WTC11 (cell line): Measurements from ENCODE around the gene DBR1. TPM values are rescaled to one million over a fixed set of nuclear protein-coding genes. Genes with fewer than 3 reads are reported as not detected.

Experiments
- ATAC-seq: fragments of 200-7000 bp; cut with Tn5 transposase; 2 replicates; pipeline ENCODE4 v1.10.0; 2021; ENCODE audit warnings: mild to moderate bottlenecking, moderate library complexity
- CTCF ChIA-PET: fragments of 300-600 bp; sonication (Branson Sonifier 250); formaldehyde crosslinking; loops from one replicate; lab custom pipeline; 2021; ENCODE audit warnings: antibody characterized with exemption; lab: Charles Lee
- POLR2A ChIA-PET: fragments of 350-600 bp; sonication (Branson Sonifier 250); formaldehyde crosslinking; loops from one replicate; lab custom pipeline; 2021; ENCODE audit warnings: antibody characterized with exemption; lab: Charles Lee
- DNase-seq: peaks from one replicate; pipeline ENCODE4 v3.0.0; 2021; ENCODE audit warnings: low spot score
- H3K27ac Mint-ChIP-seq: 2 replicates; pipeline ENCODE4 v1.8.0; 2021; ENCODE audit warnings: mixed read lengths
- H3K27me3 Mint-ChIP-seq: 2 replicates; pipeline ENCODE4 v1.8.0; 2021; ENCODE audit warnings: low read depth, mild to moderate bottlenecking, moderate library complexity, mixed read lengths
- H3K36me3 Mint-ChIP-seq: 2 replicates; pipeline ENCODE4 v1.8.0; 2021; ENCODE audit warnings: mixed read lengths
- H3K4me1 Mint-ChIP-seq: 2 replicates; pipeline ENCODE4 v1.8.0; 2022; ENCODE audit warnings: mixed read lengths
- H3K4me3 Mint-ChIP-seq: 2 replicates; pipeline ENCODE4 v1.8.0; 2021; ENCODE audit warnings: mild to moderate bottlenecking, moderate library complexity, mixed read lengths
- H3K9me3 Mint-ChIP-seq: 2 replicates; pipeline ENCODE4 v1.8.0; 2021; ENCODE audit warnings: mixed read lengths
- CREM ChIP-seq: sonication (generic); formaldehyde crosslinking; IDR thresholded peaks from 2 replicates; pipeline ENCODE4 v1.8.1; 2022; ENCODE audit warnings: mild to moderate bottlenecking, missing genetic modification reagents, moderate library complexity
- EMX1 ChIP-seq: fragments of 250-450 bp; sonication (Bioruptor Pico); IDR thresholded peaks from 2 replicates; pipeline ENCODE4 v1.8.0; 2021; ENCODE audit warnings: mild to moderate bottlenecking
- HMGA2 ChIP-seq: fragments of 250-450 bp; sonication (Bioruptor Pico); IDR thresholded peaks from 2 replicates; pipeline ENCODE4 v1.4.0; 2021; ENCODE audit warnings: mild to moderate bottlenecking, moderate library complexity
- TP53 ChIP-seq: sonication (generic); formaldehyde crosslinking; IDR thresholded peaks from 2 replicates; pipeline ENCODE4 v1.8.1; 2023; ENCODE audit warnings: mild to moderate bottlenecking, missing genetic modification reagents
- ZNF138 ChIP-seq: sonication (generic); formaldehyde crosslinking; conservative IDR thresholded peaks from 2 replicates; pipeline ENCODE4 v1.8.1; 2022; ENCODE audit warnings: mild to moderate bottlenecking, moderate library complexity, missing genetic modification reagents
- total RNA-seq: library from RNA; stranded (reverse); gene quantifications from 3 replicates; pipeline ENCODE4 v1.2.3, GENCODE V29; 2021
- TF ChIP-seq, protein P1 (sequence below): sonication (generic); formaldehyde crosslinking; IDR thresholded peaks from 2 replicates; pipeline ENCODE4 v1.8.0; 2022; ENCODE audit warnings: missing genetic modification reagents
- TF ChIP-seq, protein P2 (sequence below): sonication (generic); formaldehyde crosslinking; IDR thresholded peaks from 2 replicates; pipeline ENCODE4 v1.8.1; 2023; ENCODE audit warnings: mild to moderate bottlenecking, missing genetic modification reagents
- TF ChIP-seq, protein P3 (sequence below): fragments of 250-450 bp; sonication (Bioruptor Pico); IDR thresholded peaks from 2 replicates; pipeline ENCODE4 v1.9.0; 2021; ENCODE audit warnings: mild to moderate bottlenecking
- TF ChIP-seq, protein P4 (sequence below): fragments of 250-450 bp; sonication (Bioruptor Pico); IDR thresholded peaks from 2 replicates; pipeline ENCODE4 v1.9.0; 2021; ENCODE audit warnings: mild to moderate bottlenecking
- TF ChIP-seq, protein P5 (sequence below): fragments of 250-450 bp; sonication (Bioruptor Pico); IDR thresholded peaks from 2 replicates; pipeline ENCODE4 v1.9.0; 2021; ENCODE audit warnings: mild to moderate bottlenecking, borderline replicate concordance
- TF ChIP-seq, protein P6 (sequence below): sonication (generic); formaldehyde crosslinking; conservative IDR thresholded peaks from 2 replicates; pipeline ENCODE4 v1.8.1; 2023; ENCODE audit warnings: mild to moderate bottlenecking, low read depth, missing genetic modification reagents, moderate library complexity
- TF ChIP-seq, protein P7 (sequence below): sonication (generic); formaldehyde crosslinking; IDR thresholded peaks from 2 replicates; pipeline ENCODE4 v1.8.1; 2022; ENCODE audit warnings: low read depth, mild to moderate bottlenecking, moderate library complexity, missing genetic modification reagents, borderline replicate concordance

The DBR1 gene
- total RNA-seq, 1 experiment from 2014 or later: 19.3 TPM

DNA sequence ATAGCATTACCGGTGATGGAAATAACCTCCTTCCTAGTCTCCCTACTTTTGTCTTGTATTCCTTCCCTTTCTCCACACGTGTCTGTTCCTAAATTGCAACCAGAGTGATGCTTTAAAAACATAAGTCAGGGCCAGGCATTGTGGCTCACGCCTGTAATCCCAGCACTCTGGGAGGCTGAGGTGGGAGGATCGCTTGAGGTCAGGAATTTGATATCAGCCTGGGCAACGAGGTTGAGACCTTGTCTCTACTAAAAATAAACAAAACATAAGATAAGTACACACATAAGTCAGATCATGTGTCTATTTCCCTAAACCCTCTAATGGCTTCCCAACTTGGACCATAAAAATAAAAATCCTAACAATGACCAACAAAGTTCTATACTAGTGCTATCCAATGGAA is 30.8 kb upstream of the DBR1 start:
- Mint-ChIP-seq H3K9me3 (peaks cover 6% of the 10 kb centered on the region), H3K36me3 (peaks cover 5% of the 10 kb centered on the region), H3K4me1 (peaks cover 32% of the 10 kb centered on the region), H3K27ac (peak overlapping the region; percentile 84), H3K27me3 (no peaks in the 10 kb centered on the region), H3K4me3 (no peak overlapping the region)
- ChIA-PET POLR2A (no interaction called here), CTCF (no interaction called here)
- no peak for ATAC-seq
- DNase-seq: no peak
- no peak for TF ChIP-seq TP53
- TF ChIP-seq, protein P1, sequence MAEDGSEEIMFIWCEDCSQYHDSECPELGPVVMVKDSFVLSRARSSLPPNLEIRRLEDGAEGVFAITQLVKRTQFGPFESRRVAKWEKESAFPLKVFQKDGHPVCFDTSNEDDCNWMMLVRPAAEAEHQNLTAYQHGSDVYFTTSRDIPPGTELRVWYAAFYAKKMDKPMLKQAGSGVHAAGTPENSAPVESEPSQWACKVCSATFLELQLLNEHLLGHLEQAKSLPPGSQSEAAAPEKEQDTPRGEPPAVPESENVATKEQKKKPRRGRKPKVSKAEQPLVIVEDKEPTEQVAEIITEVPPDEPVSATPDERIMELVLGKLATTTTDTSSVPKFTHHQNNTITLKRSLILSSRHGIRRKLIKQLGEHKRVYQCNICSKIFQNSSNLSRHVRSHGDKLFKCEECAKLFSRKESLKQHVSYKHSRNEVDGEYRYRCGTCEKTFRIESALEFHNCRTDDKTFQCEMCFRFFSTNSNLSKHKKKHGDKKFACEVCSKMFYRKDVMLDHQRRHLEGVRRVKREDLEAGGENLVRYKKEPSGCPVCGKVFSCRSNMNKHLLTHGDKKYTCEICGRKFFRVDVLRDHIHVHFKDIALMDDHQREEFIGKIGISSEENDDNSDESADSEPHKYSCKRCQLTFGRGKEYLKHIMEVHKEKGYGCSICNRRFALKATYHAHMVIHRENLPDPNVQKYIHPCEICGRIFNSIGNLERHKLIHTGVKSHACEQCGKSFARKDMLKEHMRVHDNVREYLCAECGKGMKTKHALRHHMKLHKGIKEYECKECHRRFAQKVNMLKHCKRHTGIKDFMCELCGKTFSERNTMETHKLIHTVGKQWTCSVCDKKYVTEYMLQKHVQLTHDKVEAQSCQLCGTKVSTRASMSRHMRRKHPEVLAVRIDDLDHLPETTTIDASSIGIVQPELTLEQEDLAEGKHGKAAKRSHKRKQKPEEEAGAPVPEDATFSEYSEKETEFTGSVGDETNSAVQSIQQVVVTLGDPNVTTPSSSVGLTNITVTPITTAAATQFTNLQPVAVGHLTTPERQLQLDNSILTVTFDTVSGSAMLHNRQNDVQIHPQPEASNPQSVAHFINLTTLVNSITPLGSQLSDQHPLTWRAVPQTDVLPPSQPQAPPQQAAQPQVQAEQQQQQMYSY (CRISPR knock-in tag): no peak
- TF ChIP-seq EMX1 (CRISPR knock-in tag): no peak
- TF ChIP-seq, protein P2, sequence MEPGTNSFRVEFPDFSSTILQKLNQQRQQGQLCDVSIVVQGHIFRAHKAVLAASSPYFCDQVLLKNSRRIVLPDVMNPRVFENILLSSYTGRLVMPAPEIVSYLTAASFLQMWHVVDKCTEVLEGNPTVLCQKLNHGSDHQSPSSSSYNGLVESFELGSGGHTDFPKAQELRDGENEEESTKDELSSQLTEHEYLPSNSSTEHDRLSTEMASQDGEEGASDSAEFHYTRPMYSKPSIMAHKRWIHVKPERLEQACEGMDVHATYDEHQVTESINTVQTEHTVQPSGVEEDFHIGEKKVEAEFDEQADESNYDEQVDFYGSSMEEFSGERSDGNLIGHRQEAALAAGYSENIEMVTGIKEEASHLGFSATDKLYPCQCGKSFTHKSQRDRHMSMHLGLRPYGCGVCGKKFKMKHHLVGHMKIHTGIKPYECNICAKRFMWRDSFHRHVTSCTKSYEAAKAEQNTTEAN: no peak
- TF ChIP-seq, protein P3, sequence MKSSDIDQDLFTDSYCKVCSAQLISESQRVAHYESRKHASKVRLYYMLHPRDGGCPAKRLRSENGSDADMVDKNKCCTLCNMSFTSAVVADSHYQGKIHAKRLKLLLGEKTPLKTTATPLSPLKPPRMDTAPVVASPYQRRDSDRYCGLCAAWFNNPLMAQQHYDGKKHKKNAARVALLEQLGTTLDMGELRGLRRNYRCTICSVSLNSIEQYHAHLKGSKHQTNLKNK: no peak
- no peak for TF ChIP-seq HMGA2
- TF ChIP-seq, protein P4, sequence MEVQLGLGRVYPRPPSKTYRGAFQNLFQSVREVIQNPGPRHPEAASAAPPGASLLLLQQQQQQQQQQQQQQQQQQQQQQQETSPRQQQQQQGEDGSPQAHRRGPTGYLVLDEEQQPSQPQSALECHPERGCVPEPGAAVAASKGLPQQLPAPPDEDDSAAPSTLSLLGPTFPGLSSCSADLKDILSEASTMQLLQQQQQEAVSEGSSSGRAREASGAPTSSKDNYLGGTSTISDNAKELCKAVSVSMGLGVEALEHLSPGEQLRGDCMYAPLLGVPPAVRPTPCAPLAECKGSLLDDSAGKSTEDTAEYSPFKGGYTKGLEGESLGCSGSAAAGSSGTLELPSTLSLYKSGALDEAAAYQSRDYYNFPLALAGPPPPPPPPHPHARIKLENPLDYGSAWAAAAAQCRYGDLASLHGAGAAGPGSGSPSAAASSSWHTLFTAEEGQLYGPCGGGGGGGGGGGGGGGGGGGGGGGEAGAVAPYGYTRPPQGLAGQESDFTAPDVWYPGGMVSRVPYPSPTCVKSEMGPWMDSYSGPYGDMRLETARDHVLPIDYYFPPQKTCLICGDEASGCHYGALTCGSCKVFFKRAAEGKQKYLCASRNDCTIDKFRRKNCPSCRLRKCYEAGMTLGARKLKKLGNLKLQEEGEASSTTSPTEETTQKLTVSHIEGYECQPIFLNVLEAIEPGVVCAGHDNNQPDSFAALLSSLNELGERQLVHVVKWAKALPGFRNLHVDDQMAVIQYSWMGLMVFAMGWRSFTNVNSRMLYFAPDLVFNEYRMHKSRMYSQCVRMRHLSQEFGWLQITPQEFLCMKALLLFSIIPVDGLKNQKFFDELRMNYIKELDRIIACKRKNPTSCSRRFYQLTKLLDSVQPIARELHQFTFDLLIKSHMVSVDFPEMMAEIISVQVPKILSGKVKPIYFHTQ (CRISPR knock-in tag): no peak
- TF ChIP-seq, protein P5, sequence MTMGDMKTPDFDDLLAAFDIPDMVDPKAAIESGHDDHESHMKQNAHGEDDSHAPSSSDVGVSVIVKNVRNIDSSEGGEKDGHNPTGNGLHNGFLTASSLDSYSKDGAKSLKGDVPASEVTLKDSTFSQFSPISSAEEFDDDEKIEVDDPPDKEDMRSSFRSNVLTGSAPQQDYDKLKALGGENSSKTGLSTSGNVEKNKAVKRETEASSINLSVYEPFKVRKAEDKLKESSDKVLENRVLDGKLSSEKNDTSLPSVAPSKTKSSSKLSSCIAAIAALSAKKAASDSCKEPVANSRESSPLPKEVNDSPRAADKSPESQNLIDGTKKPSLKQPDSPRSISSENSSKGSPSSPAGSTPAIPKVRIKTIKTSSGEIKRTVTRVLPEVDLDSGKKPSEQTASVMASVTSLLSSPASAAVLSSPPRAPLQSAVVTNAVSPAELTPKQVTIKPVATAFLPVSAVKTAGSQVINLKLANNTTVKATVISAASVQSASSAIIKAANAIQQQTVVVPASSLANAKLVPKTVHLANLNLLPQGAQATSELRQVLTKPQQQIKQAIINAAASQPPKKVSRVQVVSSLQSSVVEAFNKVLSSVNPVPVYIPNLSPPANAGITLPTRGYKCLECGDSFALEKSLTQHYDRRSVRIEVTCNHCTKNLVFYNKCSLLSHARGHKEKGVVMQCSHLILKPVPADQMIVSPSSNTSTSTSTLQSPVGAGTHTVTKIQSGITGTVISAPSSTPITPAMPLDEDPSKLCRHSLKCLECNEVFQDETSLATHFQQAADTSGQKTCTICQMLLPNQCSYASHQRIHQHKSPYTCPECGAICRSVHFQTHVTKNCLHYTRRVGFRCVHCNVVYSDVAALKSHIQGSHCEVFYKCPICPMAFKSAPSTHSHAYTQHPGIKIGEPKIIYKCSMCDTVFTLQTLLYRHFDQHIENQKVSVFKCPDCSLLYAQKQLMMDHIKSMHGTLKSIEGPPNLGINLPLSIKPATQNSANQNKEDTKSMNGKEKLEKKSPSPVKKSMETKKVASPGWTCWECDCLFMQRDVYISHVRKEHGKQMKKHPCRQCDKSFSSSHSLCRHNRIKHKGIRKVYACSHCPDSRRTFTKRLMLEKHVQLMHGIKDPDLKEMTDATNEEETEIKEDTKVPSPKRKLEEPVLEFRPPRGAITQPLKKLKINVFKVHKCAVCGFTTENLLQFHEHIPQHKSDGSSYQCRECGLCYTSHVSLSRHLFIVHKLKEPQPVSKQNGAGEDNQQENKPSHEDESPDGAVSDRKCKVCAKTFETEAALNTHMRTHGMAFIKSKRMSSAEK (CRISPR knock-in tag): no peak
- TF ChIP-seq CREM: no peak
- TF ChIP-seq ZNF138 (CRISPR knock-in tag): no peak
- TF ChIP-seq, protein P6, sequence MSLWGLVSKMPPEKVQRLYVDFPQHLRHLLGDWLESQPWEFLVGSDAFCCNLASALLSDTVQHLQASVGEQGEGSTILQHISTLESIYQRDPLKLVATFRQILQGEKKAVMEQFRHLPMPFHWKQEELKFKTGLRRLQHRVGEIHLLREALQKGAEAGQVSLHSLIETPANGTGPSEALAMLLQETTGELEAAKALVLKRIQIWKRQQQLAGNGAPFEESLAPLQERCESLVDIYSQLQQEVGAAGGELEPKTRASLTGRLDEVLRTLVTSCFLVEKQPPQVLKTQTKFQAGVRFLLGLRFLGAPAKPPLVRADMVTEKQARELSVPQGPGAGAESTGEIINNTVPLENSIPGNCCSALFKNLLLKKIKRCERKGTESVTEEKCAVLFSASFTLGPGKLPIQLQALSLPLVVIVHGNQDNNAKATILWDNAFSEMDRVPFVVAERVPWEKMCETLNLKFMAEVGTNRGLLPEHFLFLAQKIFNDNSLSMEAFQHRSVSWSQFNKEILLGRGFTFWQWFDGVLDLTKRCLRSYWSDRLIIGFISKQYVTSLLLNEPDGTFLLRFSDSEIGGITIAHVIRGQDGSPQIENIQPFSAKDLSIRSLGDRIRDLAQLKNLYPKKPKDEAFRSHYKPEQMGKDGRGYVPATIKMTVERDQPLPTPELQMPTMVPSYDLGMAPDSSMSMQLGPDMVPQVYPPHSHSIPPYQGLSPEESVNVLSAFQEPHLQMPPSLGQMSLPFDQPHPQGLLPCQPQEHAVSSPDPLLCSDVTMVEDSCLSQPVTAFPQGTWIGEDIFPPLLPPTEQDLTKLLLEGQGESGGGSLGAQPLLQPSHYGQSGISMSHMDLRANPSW: no peak
- TF ChIP-seq, protein P7, sequence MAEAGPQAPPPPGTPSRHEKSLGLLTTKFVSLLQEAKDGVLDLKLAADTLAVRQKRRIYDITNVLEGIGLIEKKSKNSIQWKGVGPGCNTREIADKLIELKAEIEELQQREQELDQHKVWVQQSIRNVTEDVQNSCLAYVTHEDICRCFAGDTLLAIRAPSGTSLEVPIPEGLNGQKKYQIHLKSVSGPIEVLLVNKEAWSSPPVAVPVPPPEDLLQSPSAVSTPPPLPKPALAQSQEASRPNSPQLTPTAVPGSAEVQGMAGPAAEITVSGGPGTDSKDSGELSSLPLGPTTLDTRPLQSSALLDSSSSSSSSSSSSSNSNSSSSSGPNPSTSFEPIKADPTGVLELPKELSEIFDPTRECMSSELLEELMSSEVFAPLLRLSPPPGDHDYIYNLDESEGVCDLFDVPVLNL: no peak
